Smooth muscle cell (in vitro differentiated cells): ENCODE data around the gene PCGF6. TPM values are rescaled to one million over a fixed set of nuclear protein-coding genes. Genes with fewer than 3 reads are reported as not detected.
"Not testable (repeated sequence)": the region's sequence is repeated elsewhere in the genome, so short reads cannot be mapped to it uniquely, and the experiment has no call there.

Experiments
- DNase-seq: peaks from one replicate; lab custom pipeline; 2025; ENCODE audit not compliant: unreplicated experiment; lab: John Stamatoyannopoulos, UW
- H2AFZ ChIP-seq: fragments of 200-600 bp; sonication (generic); 2 replicates; pipeline ENCODE4 v1.6.0; 2016; ENCODE audit warnings: antibody characterized with exemption, low read depth, mild to moderate bottlenecking
- H3F3A ChIP-seq: fragments of 200-600 bp; sonication (generic); 2 replicates; pipeline ENCODE4 v1.6.0; 2017; ENCODE audit warnings: antibody characterized with exemption, low read depth
- H3K27ac ChIP-seq: fragments of 200-600 bp; sonication (generic); 2 replicates; pipeline ENCODE4 v1.5.1; 2016; ENCODE audit warnings: low read depth, mild to moderate bottlenecking
- H3K27me3 ChIP-seq: fragments of 200-600 bp; sonication (generic); 2 replicates; pipeline ENCODE4 v1.6.1; 2016; ENCODE audit warnings: low read depth, mild to moderate bottlenecking
- H3K36me3 ChIP-seq: fragments of 200-600 bp; sonication (generic); 2 replicates; pipeline ENCODE4 v1.5.1; 2016; ENCODE audit warnings: low read depth
- H3K4me1 ChIP-seq: fragments of 200-600 bp; sonication (generic); 2 replicates; pipeline ENCODE4 v1.5.1; 2016; ENCODE audit warnings: low read depth
- H3K4me2 ChIP-seq: fragments of 200-600 bp; sonication (generic); 2 replicates; pipeline ENCODE4 v1.6.0; 2016; ENCODE audit warnings: mild to moderate bottlenecking
- H3K4me3 ChIP-seq: fragments of 200-600 bp; sonication (generic); 2 replicates; pipeline ENCODE4 v1.5.1; 2016; ENCODE audit warnings: mild to moderate bottlenecking
- H3K79me2 ChIP-seq: fragments of 200-600 bp; sonication (generic); 2 replicates; pipeline ENCODE4 v1.6.0; 2016; ENCODE audit warnings: low read depth, mild to moderate bottlenecking
- H3K9ac ChIP-seq: fragments of 200-600 bp; sonication (generic); 2 replicates; pipeline ENCODE4 v1.6.0; 2016; ENCODE audit warnings: low read depth
- H3K9me3 ChIP-seq: fragments of 200-600 bp; sonication (generic); replicated peaks from 2 replicates; pipeline ENCODE4 v1.5.1; 2016; ENCODE audit warnings: low read depth
- H4K20me1 ChIP-seq: fragments of 200-600 bp; sonication (generic); 2 replicates; pipeline ENCODE4 v1.6.0; 2016; ENCODE audit warnings: low read depth
- CTCF ChIP-seq: fragments of 200-600 bp; sonication (generic); IDR thresholded peaks from 2 replicates; pipeline ENCODE4 v1.5.1; 2017; ENCODE audit warnings: borderline replicate concordance, mild to moderate bottlenecking, antibody characterized with exemption; ENCODE audit not compliant: insufficient read depth, poor library complexity, severe bottlenecking
- WGBS: methylation state at CpG from one replicate; pipeline ENCODE4 v1.1.7; 2016; ENCODE audit warnings: low lambda C conversion rate; 5-methylcytosine and 5-hydroxymethylcytosine counted together
- polyA plus RNA-seq: library from polyadenylated mRNA; unstranded; fragments of >200 nt; fragmentation: Nextera tagmentation; extraction: Ambion mirVana; gene quantifications from 2 replicates; pipeline ENCODE4 v1.2.1, GENCODE V29; 2016
- total RNA-seq: library from RNA; depleted of rRNA; stranded (reverse); fragments of >200 nt; gene quantifications from 2 replicates; pipeline ENCODE4 v1.2.3, GENCODE V29; 2014

PCGF6 gene
- total and polyA plus RNA-seq, 2 experiments from 2014 or later = 8.1 to 10.4 TPM

GRCh38 chr10:103367379-103367781, 16.4 kb upstream of the PCGF6 start:
- H3K4me2 ChIP-seq = peak overlapping the region; percentile 95
- H4K20me1 ChIP-seq = no peaks in the 10 kb centered on the region
- no peaks in the 10 kb centered on the region for H3K27me3 ChIP-seq
- H3K4me1 ChIP-seq = peaks cover 5% of the 10 kb centered on the region
- H3K9ac ChIP-seq = no peak overlapping the region
- no peak for TF ChIP-seq CTCF
- H3K27ac ChIP-seq = peak overlapping the region; percentile 34
- no peaks in the 10 kb centered on the region for H3K9me3 ChIP-seq
- 66% methylated on average over 10 of the region's 10 CpGs for WGBS
- no peaks in the 10 kb centered on the region for H3K36me3 ChIP-seq
- peak overlapping the region; percentile 73 for H2AFZ ChIP-seq
- peaks cover 22% of the 10 kb centered on the region for H3K79me2 ChIP-seq
- DNase-seq = no peak
- peak overlapping the region; percentile 89 for H3K4me3 ChIP-seq
- H3F3A ChIP-seq = no peaks in the 10 kb centered on the region

- 95% methylated on average over 9 of the region's 9 CpGs for WGBS
- DNase-seq = not testable (repeated sequence)
Observed at GRCh38 chr10:103360791-103361190, 9.9 kb upstream of the PCGF6 start.

GRCh38 chr10:103359493-103359892, 8.6 kb upstream of the PCGF6 start:
- not testable (repeated sequence) for H2AFZ ChIP-seq, H3K27me3 ChIP-seq, H3F3A ChIP-seq, H3K9me3 ChIP-seq, H3K27ac ChIP-seq, H3K79me2 ChIP-seq, H4K20me1 ChIP-seq, DNase-seq, H3K36me3 ChIP-seq, H3K4me2 ChIP-seq, H3K9ac ChIP-seq, H3K4me1 ChIP-seq, H3K4me3 ChIP-seq
- WGBS = over 99% methylated on average over 4 of the region's 4 CpGs

More at GRCh38 chr10:103360791-103361190, 9.9 kb upstream of the PCGF6 start:
- not testable (repeated sequence) for H3K4me1 ChIP-seq, H3F3A ChIP-seq, H4K20me1 ChIP-seq, H3K27me3 ChIP-seq, H3K4me3 ChIP-seq, H3K9me3 ChIP-seq, H3K79me2 ChIP-seq, H3K9ac ChIP-seq, H3K27ac ChIP-seq, H3K4me2 ChIP-seq, H2AFZ ChIP-seq, H3K36me3 ChIP-seq

- Histone ChIP-seq H2AFZ (no peak overlapping the region), H3K4me3 (no peak overlapping the region), H3F3A (no peaks in the 10 kb centered on the region), H4K20me1 (no peaks in the 10 kb centered on the region), H3K27me3 (no peaks in the 10 kb centered on the region), H3K27ac (no peak overlapping the region), H3K4me1 (peaks cover 3% of the 10 kb centered on the region), H3K36me3 (no peaks in the 10 kb centered on the region), H3K9ac (no peak overlapping the region), H3K79me2 (no peaks in the 10 kb centered on the region), H3K4me2 (no peak overlapping the region), H3K9me3 (no peaks in the 10 kb centered on the region)
- TF ChIP-seq CTCF = no peak
- WGBS = 82% methylated on average over 5 of the region's 5 CpGs
- no peak for DNase-seq
Observed at GRCh38 chr10:103355906-103356599, 5.1 kb upstream of the PCGF6 start.

GRCh38 chr10:103354567-103354966, 3.6 kb upstream of the PCGF6 start:
- H3K9me3 ChIP-seq, H3K4me1 ChIP-seq, DNase-seq, H3K79me2 ChIP-seq, H4K20me1 ChIP-seq, H2AFZ ChIP-seq, H3K4me2 ChIP-seq, H3K36me3 ChIP-seq, H3K9ac ChIP-seq, H3K27me3 ChIP-seq, H3K27ac ChIP-seq, H3F3A ChIP-seq, H3K4me3 ChIP-seq: not testable (repeated sequence)
- WGBS = 86% methylated on average over 4 of the region's 4 CpGs
